Measurements from ENCODE around the gene ZNF417.
"Not testable (repeated sequence)": the region's sequence is repeated elsewhere in the genome, so short reads cannot be mapped to it uniquely, and the experiment has no call there.

DNA sequence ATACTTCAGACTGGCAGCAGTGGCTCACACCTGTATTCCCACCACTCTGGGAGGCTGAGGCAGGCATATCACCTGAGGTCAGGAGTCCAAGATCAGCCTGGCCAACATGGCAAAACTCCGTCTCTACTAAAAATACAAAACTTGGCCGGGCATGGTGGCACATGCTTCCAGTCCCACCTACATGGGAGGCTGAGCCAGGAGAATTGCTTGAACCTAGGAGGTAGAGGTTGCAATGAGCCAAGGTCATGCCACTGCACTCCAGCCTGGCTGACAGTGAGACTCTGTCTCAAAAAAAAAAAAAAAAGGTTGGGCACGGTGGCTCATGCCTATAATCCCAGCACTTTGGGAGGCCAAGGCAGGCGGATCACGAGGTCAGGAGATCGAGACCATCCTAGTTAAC lies 46.7 kb downstream of the ZNF417 start:
- TF ChIP-seq, protein P1, sequence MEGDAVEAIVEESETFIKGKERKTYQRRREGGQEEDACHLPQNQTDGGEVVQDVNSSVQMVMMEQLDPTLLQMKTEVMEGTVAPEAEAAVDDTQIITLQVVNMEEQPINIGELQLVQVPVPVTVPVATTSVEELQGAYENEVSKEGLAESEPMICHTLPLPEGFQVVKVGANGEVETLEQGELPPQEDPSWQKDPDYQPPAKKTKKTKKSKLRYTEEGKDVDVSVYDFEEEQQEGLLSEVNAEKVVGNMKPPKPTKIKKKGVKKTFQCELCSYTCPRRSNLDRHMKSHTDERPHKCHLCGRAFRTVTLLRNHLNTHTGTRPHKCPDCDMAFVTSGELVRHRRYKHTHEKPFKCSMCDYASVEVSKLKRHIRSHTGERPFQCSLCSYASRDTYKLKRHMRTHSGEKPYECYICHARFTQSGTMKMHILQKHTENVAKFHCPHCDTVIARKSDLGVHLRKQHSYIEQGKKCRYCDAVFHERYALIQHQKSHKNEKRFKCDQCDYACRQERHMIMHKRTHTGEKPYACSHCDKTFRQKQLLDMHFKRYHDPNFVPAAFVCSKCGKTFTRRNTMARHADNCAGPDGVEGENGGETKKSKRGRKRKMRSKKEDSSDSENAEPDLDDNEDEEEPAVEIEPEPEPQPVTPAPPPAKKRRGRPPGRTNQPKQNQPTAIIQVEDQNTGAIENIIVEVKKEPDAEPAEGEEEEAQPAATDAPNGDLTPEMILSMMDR (optimal IDR thresholded peaks at IDR 0.05 in 1 of 3, IDR thresholded peaks at IDR 0.05 in 1 of 3, conservative IDR thresholded peaks at IDR 0.05 in 1 of 3; ENCODE audit: extremely low read depth in 1 of 3, insufficient read depth in 2 of 3, low read length in 3 of 3), result not testable (repeated sequence)
- TF ChIP-seq EZH2 (IDR thresholded peaks at IDR 0.05; ENCODE audit: low read length), result not testable (repeated sequence)

All from keratinocyte (primary cell).